PC-3 (cell line): ENCODE measurements around the gene FASN.

Experiments used
- EZH2 ChIP-seq: fragments of 300-600 bp; sonication (generic); IDR thresholded peaks from one replicate; pipeline ENCODE4 v1.6.1; 2017; ENCODE audit warnings: antibody characterized with exemption, mild to moderate bottlenecking, low read length; ENCODE audit not compliant: unreplicated experiment
- EZH2phosphoT487 ChIP-seq: fragments of 300-600 bp; sonication (generic); IDR thresholded peaks from 2 replicates; pipeline ENCODE4 v1.6.1; 2018; ENCODE audit warnings: mild to moderate bottlenecking, antibody characterized with exemption, low read length, borderline replicate concordance
- TF ChIP-seq, protein P1 (sequence below): fragments of 300-600 bp; sonication (generic); conservative IDR thresholded peaks from 2 replicates; pipeline ENCODE4 v1.5.1; 2017; ENCODE audit warnings: antibody characterized with exemption, low read depth, mild to moderate bottlenecking, low read length

DNA sequence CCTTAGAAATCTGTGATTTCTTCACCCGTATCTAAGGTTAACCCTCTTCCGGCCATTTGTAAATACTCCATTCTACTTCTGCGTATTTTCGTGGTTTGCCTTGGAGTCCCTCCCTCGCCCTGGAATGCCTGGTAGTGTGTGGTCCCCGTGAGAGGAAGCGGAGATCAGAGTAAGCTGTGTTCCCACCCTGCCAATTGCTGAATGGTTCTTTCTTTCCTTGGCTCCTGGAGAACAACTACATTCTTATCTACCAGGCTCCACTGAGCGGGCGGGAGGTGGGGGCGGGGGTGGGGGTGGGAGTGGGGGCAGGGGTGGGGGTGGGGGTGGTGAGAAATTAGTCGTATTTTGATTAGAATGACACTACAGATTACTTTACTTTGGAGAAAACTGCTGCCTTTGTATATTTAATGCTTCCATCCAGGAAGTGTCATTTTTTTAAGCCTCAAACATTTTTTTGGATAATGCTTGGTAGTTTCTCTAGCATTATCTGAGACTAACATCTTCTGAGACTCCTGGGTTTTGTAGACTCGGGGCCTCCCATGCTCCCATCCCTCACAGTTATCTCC lies 20.9 kb upstream of the FASN start:
- TF ChIP-seq EZH2, result no peak
- TF ChIP-seq, protein P1, sequence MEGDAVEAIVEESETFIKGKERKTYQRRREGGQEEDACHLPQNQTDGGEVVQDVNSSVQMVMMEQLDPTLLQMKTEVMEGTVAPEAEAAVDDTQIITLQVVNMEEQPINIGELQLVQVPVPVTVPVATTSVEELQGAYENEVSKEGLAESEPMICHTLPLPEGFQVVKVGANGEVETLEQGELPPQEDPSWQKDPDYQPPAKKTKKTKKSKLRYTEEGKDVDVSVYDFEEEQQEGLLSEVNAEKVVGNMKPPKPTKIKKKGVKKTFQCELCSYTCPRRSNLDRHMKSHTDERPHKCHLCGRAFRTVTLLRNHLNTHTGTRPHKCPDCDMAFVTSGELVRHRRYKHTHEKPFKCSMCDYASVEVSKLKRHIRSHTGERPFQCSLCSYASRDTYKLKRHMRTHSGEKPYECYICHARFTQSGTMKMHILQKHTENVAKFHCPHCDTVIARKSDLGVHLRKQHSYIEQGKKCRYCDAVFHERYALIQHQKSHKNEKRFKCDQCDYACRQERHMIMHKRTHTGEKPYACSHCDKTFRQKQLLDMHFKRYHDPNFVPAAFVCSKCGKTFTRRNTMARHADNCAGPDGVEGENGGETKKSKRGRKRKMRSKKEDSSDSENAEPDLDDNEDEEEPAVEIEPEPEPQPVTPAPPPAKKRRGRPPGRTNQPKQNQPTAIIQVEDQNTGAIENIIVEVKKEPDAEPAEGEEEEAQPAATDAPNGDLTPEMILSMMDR, result no peak
- TF ChIP-seq EZH2phosphoT487, result no peak
